AG04450 (cell line): Measurements from ENCODE around the gene NLGN4Y. TPM values are rescaled to one million over a fixed set of nuclear protein-coding genes. Genes with fewer than 3 reads are reported as not detected.

Experiments used
- CTCF ChIA-PET: fragments of 300-600, 350-600 bp; formaldehyde crosslinking; extraction: SDS; loops from one replicate; lab custom pipeline; 2022; ENCODE audit warnings: antibody characterized with exemption, inconsistent platforms; lab: Charles Lee
- POLR2A ChIA-PET: fragments of 350-600 bp; formaldehyde crosslinking; extraction: SDS; loops from one replicate; lab custom pipeline; 2021; ENCODE audit warnings: antibody characterized with exemption, inconsistent platforms; lab: Yijun Ruan, JAX
- DNase-seq: peaks from one replicate; pipeline ENCODE4 v3.0.0-alpha.2; 2011; ENCODE audit warnings: low read depth, low spot score
- H3K27ac ChIP-seq: one replicate; pipeline ENCODE4 v1.5.1; 2012; ENCODE audit warnings: low read depth, low read length, control low read depth
- H3K27me3 ChIP-seq: one replicate; pipeline ENCODE4 v1.6.0; 2012; ENCODE audit warnings: low read length; ENCODE audit not compliant: control insufficient read depth, insufficient read depth
- H3K4me3 ChIP-seq: 2 replicates; pipeline ENCODE4 v1.5.1; 2011; ENCODE audit warnings: mild to moderate bottlenecking, low read depth, low read length, control low read depth
- H3K9me3 ChIP-seq: 2 replicates; pipeline ENCODE4 v1.5.1; 2012; ENCODE audit warnings: low read length; ENCODE audit not compliant: control insufficient read depth, insufficient read depth
- polyA plus RNA-seq: library from polyadenylated mRNA; depleted of rRNA; stranded (reverse); fragments of >200 nt; gene quantifications from 2 replicates; pipeline ENCODE4 v1.2.3, GENCODE V29; 2011
- TF ChIP-seq, protein P1 (sequence below): IDR thresholded peaks from 2 replicates; pipeline ENCODE4 v1.5.1; 2011; ENCODE audit warnings: low read depth, low read length, control low read depth, inconsistent platforms

Gene NLGN4Y
- polyA plus RNA-seq, 1 experiment, result 28.5 TPM

DNA sequence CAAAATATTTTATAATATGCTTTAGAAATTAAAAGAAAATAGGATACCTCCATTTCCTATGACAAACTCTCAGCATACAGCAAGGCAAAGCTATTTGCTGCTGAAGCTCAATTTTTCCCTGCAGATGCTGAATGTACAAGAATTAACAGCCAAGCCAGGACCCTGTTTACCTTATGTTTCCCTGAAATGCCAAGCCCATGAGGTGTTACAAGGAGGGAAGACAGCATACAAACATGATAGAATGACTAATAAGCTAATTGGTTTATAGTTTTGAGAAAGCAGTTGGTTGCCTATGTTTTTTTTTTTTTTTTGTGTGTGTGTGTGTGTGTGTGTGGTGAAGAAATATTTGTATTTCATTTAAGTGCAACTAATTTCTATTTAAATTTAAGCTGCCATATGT is 113.2 kb downstream of the NLGN4Y start:
- TF ChIP-seq, protein P1, sequence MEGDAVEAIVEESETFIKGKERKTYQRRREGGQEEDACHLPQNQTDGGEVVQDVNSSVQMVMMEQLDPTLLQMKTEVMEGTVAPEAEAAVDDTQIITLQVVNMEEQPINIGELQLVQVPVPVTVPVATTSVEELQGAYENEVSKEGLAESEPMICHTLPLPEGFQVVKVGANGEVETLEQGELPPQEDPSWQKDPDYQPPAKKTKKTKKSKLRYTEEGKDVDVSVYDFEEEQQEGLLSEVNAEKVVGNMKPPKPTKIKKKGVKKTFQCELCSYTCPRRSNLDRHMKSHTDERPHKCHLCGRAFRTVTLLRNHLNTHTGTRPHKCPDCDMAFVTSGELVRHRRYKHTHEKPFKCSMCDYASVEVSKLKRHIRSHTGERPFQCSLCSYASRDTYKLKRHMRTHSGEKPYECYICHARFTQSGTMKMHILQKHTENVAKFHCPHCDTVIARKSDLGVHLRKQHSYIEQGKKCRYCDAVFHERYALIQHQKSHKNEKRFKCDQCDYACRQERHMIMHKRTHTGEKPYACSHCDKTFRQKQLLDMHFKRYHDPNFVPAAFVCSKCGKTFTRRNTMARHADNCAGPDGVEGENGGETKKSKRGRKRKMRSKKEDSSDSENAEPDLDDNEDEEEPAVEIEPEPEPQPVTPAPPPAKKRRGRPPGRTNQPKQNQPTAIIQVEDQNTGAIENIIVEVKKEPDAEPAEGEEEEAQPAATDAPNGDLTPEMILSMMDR, result no peak
- no peak overlapping the region for H3K4me3 ChIP-seq
- H3K27me3 ChIP-seq, result no peaks in the 10 kb centered on the region
- DNase-seq, result no peak
- H3K27ac ChIP-seq, result no peak overlapping the region
- CTCF ChIA-PET, result no interaction called here
- no peaks in the 10 kb centered on the region for H3K9me3 ChIP-seq
- POLR2A ChIA-PET, result interaction anchor here (0.6 to 0.7 kb wide), 3 partner anchors 165 to 1730 kb away, joined by 4 to 11 read pairs (median 7); no protein-coding TSS in a partner anchor

DNA sequence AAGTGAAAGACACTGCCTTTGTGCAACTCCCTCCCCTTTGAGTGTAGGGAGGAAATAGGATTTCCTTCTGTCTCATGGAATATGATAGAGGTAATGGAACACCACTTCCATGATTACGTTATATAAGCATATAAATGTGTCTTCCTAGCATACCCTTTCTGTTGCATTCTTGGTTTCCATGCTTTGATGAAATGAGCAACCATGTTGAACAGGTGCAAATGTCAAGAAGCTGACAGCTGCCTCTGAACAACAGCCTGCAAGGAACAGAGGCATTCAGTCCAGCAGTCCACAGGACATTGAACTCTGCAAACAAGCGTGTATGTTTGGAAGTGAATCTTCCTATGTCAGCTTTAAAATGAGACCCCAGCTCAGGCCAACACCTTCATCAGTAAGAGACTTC is 117.5 kb downstream of the NLGN4Y start:
- DNase-seq, result no peak
- Histone ChIP-seq H3K9me3 (no peaks in the 10 kb centered on the region), H3K4me3 (no peak overlapping the region), H3K27ac (no peak overlapping the region), H3K27me3 (no peaks in the 10 kb centered on the region)
- CTCF ChIA-PET, result no interaction called here
- TF ChIP-seq, protein P1, result no peak
- POLR2A ChIA-PET, result no interaction called here

- POLR2A ChIA-PET, result no interaction called here
- H3K9me3 ChIP-seq, result no peaks in the 10 kb centered on the region
- TF ChIP-seq, protein P1, result no peak
- CTCF ChIA-PET, result no interaction called here
- H3K4me3 ChIP-seq, result no peak overlapping the region
- no peaks in the 10 kb centered on the region for H3K27me3 ChIP-seq
- DNase-seq, result peak; percentile 44
- no peak overlapping the region for H3K27ac ChIP-seq
Measured at GRCh38 chrY:14644157-14644952, 120.0 kb downstream of the NLGN4Y start.

DNA sequence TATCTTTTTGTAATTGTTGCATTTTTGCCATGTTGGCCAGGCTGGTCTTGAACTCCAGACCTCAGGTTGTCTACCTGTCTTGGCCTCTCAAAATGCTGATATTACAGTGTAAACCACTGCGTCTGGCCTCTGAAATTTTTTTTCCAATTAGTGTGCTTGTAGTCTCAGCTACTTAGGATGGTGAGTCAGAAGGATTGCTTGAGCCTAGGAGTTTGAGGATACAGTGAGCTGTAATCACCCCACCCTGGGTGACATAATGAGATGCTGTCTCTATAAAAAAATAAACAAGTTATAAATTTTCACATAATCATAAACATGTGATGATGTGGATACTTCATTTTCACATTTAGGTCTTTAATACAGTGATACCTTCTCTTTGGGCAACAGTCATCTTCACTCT is 154.9 kb downstream of the NLGN4Y start:
- ChIA-PET POLR2A (no interaction called here), CTCF (no interaction called here)
- TF ChIP-seq, protein P1, result no peak
- Histone ChIP-seq H3K27me3 (no peaks in the 10 kb centered on the region), H3K4me3 (no peak overlapping the region), H3K9me3 (no peaks in the 10 kb centered on the region), H3K27ac (no peak overlapping the region)
- DNase-seq, result no peak

DNA sequence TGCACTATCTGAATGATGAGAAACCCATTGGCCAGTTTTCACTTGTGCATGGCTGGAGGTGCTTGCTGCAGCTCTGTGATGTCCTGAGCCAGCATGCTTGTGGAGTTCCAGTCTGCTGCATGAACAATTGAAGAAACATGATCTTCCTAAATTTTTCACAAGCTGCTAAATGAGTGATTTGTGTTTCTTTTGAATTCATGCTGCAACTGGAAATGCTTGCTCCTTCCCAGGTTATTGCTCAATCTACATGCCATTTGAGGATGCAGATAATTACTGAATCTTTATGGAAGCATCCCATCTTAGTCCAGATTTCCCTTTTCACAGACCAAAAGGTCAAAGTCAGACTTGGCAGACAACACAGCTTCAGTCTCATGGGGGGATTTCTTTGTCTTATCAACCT is 170.2 kb downstream of the NLGN4Y start:
- ChIA-PET POLR2A (no interaction called here), CTCF (no interaction called here)
- H3K27me3 ChIP-seq, result no peaks in the 10 kb centered on the region
- H3K27ac ChIP-seq, result no peak overlapping the region
- no peaks in the 10 kb centered on the region for H3K9me3 ChIP-seq
- TF ChIP-seq, protein P1, result no peak
- DNase-seq, result peak; percentile 0
- no peak overlapping the region for H3K4me3 ChIP-seq
